NCI-H510A (cell line): ENCODE data around the gene GLDN.
"Not testable (repeated sequence)": the region's sequence is repeated elsewhere in the genome, so short reads cannot be mapped to it uniquely, and the experiment has no call there.

Source experiments
- DNase-seq: peaks from one replicate; lab custom pipeline; 2025; lab: John Stamatoyannopoulos, UW

Gene GLDN

GRCh38 chr15:51388726-51389125 is 47.3 kb downstream of the GLDN start:
- no peak for DNase-seq

GRCh38 chr15:51390241-51390965 is 48.9 kb downstream of the GLDN start:
- no peak for DNase-seq

DNA sequence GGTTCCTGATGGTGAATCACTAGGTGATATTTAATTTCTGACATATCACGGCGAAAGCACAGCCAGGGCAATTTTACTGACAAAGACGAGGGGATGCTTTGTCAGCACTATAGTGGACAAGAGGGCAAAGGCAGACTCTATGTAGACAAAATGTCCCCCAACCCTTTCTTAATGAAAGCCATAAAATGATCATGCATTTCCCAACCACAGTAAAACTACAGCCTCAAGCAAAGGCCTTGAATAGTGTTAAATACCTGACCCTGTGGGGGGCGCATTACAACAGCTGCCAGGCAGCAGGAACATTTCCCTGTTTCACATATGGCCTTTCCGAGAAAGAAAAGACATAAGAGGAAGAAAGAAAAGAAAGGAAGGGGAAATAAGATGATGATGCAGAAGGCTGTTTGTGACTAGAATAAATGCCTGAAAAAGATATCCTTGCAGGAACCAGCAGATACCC is 49.5 kb downstream of the GLDN start:
- no peak for DNase-seq

GRCh38 chr15:51396921-51397320 is 55.5 kb downstream of the GLDN start:
- no peak for DNase-seq

DNA sequence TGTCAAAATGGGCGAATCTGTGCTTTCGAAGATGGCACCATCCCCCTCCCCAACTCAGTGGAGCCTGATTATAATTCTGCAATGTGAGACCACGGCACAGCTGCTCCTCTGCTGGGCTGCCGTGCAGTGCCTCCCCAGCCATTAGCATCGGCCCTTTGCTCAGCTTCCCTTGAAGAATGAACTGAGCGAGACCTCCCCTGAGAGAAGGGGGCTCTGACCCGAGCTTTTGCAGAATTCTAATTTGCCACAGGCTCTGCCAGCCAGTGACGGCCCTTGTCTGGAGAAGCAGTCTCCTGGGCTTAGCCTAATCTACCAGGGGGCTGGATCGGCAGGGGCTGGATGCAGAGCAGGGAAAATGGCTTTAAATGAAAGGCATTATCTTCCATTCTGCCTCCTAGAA is 57.2 kb downstream of the GLDN start:
- DNase-seq = no peak

DNA sequence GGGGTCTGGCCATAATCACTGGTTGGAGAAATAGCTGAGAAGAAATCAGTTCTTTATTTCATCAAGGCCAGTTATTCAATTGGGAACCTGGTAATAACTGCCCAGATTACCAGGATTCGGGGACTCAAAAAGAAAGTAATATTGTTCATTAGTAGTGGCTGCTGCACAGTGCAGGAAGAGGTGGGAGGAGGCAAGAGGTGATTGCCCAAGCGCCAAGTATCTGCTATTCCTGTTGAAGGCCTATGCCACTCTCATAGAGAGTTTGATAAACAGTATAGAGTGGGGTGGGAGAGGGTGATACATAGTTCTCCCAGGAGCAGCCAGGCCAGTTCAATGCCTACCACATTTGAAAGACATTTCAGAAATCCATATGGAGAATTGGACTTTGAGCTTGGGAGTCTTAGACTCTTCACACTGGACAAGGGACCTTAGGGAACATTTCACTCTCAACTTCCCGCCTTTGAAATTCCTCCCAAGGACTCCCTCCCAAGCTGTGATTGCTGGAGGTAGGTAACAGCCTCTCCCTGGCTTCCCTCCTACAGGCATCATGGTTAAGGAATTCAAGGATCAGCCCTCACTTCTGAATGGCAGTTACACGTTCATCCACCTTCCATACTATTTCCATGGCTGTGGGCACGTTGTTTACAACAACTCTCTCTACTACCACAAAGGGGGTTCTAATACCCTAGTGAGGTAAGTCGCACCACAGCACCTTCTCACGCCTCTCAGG is 59.8 kb downstream of the GLDN start:
- no peak for DNase-seq

- no peak for DNase-seq
Measured at GRCh38 chr15:51401872-51402517, 60.5 kb downstream of the GLDN start.

DNA sequence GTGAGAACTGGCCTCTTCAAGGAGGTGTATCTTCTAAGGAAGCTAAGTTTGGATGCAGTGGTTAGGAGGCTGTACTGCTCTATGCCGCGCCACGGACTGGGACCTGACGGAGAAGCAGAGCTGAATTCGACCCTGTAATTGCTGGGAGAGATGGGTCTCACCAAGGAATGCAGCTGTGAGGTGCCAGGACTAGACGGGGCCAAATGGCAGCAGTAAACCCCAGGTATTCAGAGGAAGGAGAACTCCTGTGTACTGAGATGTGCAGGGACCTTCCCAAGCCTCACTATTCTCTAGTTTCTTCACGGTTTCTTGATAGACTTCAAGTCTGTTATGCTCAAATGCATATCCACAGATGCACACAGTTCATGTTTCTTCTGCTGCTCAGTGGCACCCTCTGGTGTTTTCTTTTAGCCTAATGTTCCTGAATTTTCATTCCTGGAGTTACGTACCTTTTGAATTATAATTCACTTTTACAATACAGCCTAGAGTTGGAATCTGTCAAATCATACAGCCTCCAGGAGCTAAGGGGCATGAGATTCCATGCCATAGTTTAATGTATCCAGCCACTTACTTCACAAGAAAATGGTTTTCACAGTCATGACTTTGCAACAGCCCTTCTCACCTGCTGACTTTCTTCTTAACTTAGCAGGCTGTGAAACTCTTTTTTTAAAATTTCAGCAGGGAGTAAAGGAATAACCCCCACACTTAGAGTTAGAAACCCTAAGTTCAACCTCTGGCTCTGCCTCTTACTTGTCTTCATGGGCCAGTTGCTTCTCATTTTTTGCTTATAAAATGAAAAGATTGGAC is 61.8 kb downstream of the GLDN start:
- DNase-seq = no peak

DNA sequence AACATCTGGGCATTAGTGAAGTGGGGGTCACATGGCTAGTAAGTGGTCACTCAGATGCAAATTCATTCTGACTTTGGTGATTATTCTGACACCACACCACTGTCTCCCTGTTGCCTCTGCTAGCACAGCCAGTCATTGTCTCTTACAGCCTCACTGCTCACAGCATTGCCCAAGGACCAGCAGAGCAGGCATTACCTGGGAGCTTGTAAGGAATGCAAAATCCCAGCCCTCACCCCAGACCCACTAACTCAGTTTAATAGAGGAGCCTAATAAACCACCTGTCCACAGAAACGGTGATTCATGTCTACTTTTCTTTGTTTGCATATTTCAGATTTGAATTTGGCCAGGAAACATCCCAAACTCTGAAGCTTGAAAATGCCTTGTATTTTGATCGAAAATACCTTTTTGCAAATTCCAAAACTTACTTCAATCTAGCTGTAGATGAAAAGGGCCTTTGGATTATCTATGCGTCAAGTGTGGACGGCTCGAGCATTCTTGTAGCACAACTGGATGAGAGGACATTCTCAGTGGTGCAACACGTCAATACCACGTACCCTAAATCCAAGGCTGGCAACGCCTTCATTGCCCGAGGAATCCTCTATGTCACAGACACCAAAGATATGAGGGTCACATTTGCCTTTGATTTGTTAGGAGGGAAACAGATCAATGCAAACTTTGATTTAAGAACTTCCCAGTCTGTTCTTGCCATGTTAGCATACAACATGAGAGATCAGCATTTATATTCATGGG is 62.7 kb downstream of the GLDN start:
- no peak for DNase-seq

- DNase-seq = no peak
Measured at GRCh38 chr15:51405693-51406523, 64.5 kb downstream of the GLDN start.

DNA sequence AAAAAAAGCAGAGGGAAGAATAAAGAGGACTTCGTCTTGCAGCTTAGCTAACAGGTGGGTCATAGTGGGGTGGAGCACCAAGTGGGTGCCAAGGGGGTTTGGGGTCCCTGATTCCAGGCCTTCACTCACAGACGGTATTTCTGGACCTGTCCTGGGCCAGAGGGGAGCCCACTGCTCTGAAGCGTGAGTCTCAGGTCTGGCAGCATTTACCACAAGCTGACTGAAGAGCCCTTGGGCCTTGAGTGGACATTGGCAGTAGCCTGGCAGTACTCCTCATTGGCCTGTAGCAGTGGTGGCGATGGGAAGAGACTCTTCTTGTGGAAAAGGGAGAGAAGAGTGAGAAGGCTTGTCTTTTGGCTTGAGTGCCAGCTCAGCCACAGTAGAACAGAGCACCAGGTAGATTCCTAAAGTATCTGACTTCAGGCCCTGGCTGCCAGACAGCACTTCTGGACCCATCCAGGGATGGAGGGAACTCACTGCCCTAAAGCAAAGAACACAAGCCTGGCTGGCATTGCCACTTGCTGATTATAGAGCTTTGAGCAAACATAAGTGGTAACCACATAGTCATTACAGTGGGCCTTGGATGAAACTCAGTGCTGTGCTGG is 72.9 kb downstream of the GLDN start:
- no peak for DNase-seq

- DNase-seq = no peak
Measured at GRCh38 chr15:51416129-51416528, 74.7 kb downstream of the GLDN start.

- not testable (repeated sequence) for DNase-seq
Measured at GRCh38 chr15:51423040-51423439, 81.6 kb downstream of the GLDN start.

- no peak for DNase-seq
Measured at GRCh38 chr15:51424780-51425179, 83.3 kb downstream of the GLDN start.

- DNase-seq = no peak
Measured at GRCh38 chr15:51425517-51426040, 84.1 kb downstream of the GLDN start.

DNA sequence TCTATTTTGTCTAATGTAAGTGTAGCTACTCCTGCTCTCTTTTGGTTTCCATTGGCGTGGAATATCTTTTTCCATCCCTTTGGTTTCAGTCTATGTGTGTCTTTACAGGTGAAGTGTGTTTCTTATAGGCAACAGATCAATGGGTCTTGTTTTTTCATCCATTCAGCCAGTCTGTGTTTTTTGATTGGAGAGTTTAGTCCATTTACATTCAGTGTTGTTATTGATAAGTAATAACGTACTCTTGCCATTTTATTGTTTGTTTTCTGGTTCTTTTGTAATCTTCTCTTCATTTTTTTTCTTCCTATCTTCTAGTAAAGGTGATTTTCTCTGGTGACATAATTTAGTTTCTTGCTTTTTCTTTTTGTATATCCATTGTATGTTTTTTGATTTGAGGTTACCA is 97.1 kb downstream of the GLDN start:
- no peak for DNase-seq

GRCh38 chr15:51443282-51443914 is 101.9 kb downstream of the GLDN start:
- no peak for DNase-seq

GRCh38 chr15:51444112-51444511 is 102.7 kb downstream of the GLDN start:
- no peak for DNase-seq

GRCh38 chr15:51444807-51445206 is 103.4 kb downstream of the GLDN start:
- DNase-seq = no peak
